HG02610 (cell line): ENCODE data around the gene RAB23.

Experiments used
- ATAC-seq: cut with Tn5 transposase; IDR thresholded peaks from one replicate; pipeline ENCODE4 v1.9.1; 2021; ENCODE audit warnings: mild to moderate bottlenecking, moderate library complexity; ENCODE audit not compliant: unreplicated experiment

The RAB23 gene

GRCh38 chr6:57183336-57183735 is 38.8 kb downstream of the RAB23 start:
- no peak for ATAC-seq

- no peak for ATAC-seq
Observed at GRCh38 chr6:57182017-57182432, 40.1 kb downstream of the RAB23 start.

GRCh38 chr6:57180596-57180995 is 41.5 kb downstream of the RAB23 start:
- ATAC-seq, result no peak

GRCh38 chr6:57177545-57178265 is 44.4 kb downstream of the RAB23 start:
- ATAC-seq, result no peak

GRCh38 chr6:57174511-57174907 is 47.6 kb downstream of the RAB23 start:
- no peak for ATAC-seq

- no peak for ATAC-seq
Observed at GRCh38 chr6:57173886-57174510, 48.1 kb downstream of the RAB23 start.

GRCh38 chr6:57173056-57173885 is 48.8 kb downstream of the RAB23 start:
- ATAC-seq, result no peak

GRCh38 chr6:57172136-57173055 is 49.7 kb downstream of the RAB23 start, which contains the start of gene BAG2:
BAG2 (plus strand) TSS chr6:57172326; CDS start chr6:57172698, 372 bp downstream.
- ATAC-seq, result peak; percentile 91

GRCh38 chr6:57165080-57165479 is 57.0 kb downstream of the RAB23 start:
- ATAC-seq, result no peak

GRCh38 chr6:57163956-57164355 is 58.2 kb downstream of the RAB23 start:
- no peak for ATAC-seq

- ATAC-seq, result no peak
Observed at GRCh38 chr6:57162516-57162915, 59.6 kb downstream of the RAB23 start.

- no peak for ATAC-seq
Observed at GRCh38 chr6:57162028-57162427, 60.1 kb downstream of the RAB23 start.

GRCh38 chr6:57159127-57159526 is 63.0 kb downstream of the RAB23 start:
- no peak for ATAC-seq

GRCh38 chr6:57158658-57159057 is 63.4 kb downstream of the RAB23 start:
- ATAC-seq, result no peak

- no peak for ATAC-seq
Observed at GRCh38 chr6:57147955-57148858, 73.9 kb downstream of the RAB23 start.

GRCh38 chr6:57147401-57147800 is 74.7 kb downstream of the RAB23 start:
- ATAC-seq, result no peak

GRCh38 chr6:57143690-57144089 is 78.4 kb downstream of the RAB23 start:
- no peak for ATAC-seq

GRCh38 chr6:57142178-57142525 is 80.0 kb downstream of the RAB23 start:
- no peak for ATAC-seq

GRCh38 chr6:57141451-57142177 is 80.5 kb downstream of the RAB23 start:
- no peak for ATAC-seq
